BJ (cell line): ENCODE results near the gene DNM1. TPM values are rescaled to one million over a fixed set of nuclear protein-coding genes. Genes with fewer than 3 reads are reported as not detected.

Experiments used
- CTCF ChIA-PET: fragments of 350-600 bp; formaldehyde crosslinking; extraction: SDS; loops from one replicate; lab custom pipeline; 2021; ENCODE audit warnings: antibody characterized with exemption, inconsistent platforms; lab: Yijun Ruan, JAX
- POLR2A ChIA-PET: fragments of 300-600 bp; sonication (Branson Sonifier 250); formaldehyde crosslinking; extraction: SDS; loops from one replicate; lab custom pipeline; 2021; ENCODE audit warnings: antibody characterized with exemption; lab: Charles Lee
- DNase-seq: peaks from one replicate; pipeline ENCODE4 v3.0.0-alpha.2; 2011; ENCODE audit warnings: low read depth
- H3K27me3 ChIP-seq: 2 replicates; pipeline ENCODE4 v1.6.0; 2011; ENCODE audit warnings: low read length; ENCODE audit not compliant: control insufficient read depth, insufficient read depth
- H3K36me3 ChIP-seq: 2 replicates; pipeline ENCODE4 v1.5.1; 2011; ENCODE audit warnings: low read length; ENCODE audit not compliant: control insufficient read depth, insufficient read depth
- H3K4me3 ChIP-seq: 2 replicates; pipeline ENCODE4 v1.5.1; 2011; ENCODE audit warnings: low read depth, mild to moderate bottlenecking, control low read depth, low read length
- CTCF ChIP-seq: IDR thresholded peaks from 2 replicates; pipeline ENCODE4 v1.5.1; 2011; ENCODE audit warnings: low read depth, mild to moderate bottlenecking, control low read depth, inconsistent platforms, low read length, moderate library complexity; ENCODE audit not compliant: insufficient read depth
- polyA plus RNA-seq: library from polyadenylated mRNA; depleted of rRNA; stranded (reverse); fragments of >200 nt; gene quantifications from 2 replicates; pipeline ENCODE4 v1.2.3, GENCODE V29; 2011

The DNM1 gene
- polyA plus RNA-seq, 1 experiment = 8.4 TPM

DNA sequence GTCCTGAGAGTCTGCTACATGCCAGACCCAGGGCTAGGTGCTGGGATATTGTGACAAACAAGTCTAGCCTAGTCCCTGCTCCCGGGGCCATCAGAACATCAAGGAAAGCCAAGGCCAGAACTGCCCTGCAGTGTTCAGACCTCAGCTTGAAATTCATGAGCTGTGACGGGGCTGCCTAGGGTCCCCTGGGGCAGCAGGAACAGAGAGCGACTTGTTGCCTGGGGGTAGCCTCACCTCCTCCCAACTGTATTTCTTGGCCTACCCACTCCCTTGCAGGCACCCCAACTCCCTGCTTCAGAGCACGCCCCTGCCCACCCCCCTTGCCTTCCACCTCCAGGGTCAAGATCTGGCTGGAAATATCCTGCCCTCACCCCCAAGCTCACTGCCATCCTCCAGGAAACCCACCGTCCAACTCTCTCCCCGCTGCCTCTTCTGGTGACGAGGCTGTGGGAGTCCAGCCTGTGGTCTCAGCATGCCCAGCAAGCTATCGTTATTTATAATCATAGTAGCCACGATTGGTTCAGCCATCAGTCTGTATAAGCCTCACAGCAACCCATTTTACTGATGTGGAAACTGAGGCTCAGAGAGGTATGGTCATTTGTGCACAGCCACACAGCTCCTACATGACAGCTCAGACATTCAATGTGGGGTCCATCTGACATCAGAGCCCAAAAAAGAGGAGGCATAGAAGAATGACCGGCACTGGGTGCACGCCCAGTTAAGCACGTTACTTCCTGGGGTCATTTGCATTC lies 10.7 kb downstream of the DNM1 start:
- no peak for DNase-seq
- no peaks in the 10 kb centered on the region for H3K36me3 ChIP-seq
- no peak overlapping the region for H3K4me3 ChIP-seq
- ChIA-PET POLR2A (no interaction called here), CTCF (interaction anchor here (1.1 to 2.0 kb wide), 2 partner anchors 10 to 41 kb away, joined by 4 to 10 read pairs; partner anchors contain the start of gene DNM1)
- TF ChIP-seq CTCF = no peak
- H3K27me3 ChIP-seq = no peaks in the 10 kb centered on the region

GRCh38 chr9:128214571-128215490 lies 11.7 kb downstream of the DNM1 start:
- Histone ChIP-seq H3K27me3 (no peaks in the 10 kb centered on the region), H3K4me3 (no peak overlapping the region), H3K36me3 (peaks cover 2% of the 10 kb centered on the region; the same call in 1 of the 2 replicates)
- ChIA-PET POLR2A (no interaction called here), CTCF (interaction anchor here (0.7 to 2.0 kb wide), 3 partner anchors 11 to 223 kb away, joined by 3 to 10 read pairs (median 3); partner anchors contain the start of gene DNM1)
- DNase-seq = no peak
- TF ChIP-seq CTCF = no peak

DNA sequence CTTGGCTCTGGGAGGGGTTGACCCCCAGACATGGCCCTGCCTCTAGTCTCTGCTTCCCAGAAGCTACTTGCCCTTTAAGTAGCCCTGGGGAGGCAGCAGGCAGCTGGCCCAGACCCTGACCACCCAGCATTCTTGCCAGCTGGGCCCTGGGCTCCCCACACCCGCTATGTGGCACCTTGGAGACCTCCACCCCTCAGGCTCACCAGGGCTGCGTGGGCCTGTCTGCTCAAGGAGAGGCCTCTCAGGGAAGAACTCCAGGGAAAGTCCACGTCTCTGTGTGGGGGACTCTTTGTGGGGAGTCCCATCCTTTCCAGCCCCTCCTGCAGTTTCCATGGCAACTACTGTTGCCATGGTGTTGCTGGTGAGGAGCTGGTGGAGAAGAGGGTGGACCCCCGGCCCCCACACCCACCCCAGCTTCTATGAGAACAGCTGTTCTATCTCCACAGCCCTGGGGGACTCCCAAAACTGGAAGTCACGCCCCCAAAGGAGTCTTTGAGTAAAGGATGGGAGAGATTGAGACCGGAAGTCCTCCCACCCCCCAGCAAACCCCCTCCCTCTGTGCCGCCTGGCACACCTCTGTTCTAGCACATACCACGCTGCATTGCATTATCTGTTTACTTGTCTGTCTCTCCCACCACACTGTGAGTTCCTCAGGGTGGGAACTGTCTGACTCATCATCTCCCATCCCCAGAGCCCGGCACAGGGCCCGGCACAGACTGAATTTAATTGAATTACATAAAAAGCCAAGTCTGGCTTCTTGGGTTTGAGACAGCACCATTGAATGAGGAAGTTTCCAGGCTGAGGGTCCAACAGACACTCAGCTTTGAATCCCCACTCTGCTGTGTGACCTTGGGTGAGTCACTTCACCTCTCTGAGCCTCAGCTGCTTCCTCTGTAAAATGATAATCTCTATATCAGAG lies 12.6 kb downstream of the DNM1 start:
- no peaks in the 10 kb centered on the region for H3K27me3 ChIP-seq
- peak; percentile 66 for DNase-seq
- TF ChIP-seq CTCF = no peak
- ChIA-PET POLR2A (no interaction called here), CTCF (interaction anchor here (0.7 to 2.0 kb wide), 6 partner anchors 11 to 222 kb away, joined by 3 to 10 read pairs (median 3); partner anchors contain the start of gene DNM1)
- H3K36me3 ChIP-seq = peaks cover 6% of the 10 kb centered on the region
- no peak overlapping the region for H3K4me3 ChIP-seq

- peaks cover 6% of the 10 kb centered on the region for H3K36me3 ChIP-seq
- H3K27me3 ChIP-seq = no peaks in the 10 kb centered on the region
- ChIA-PET CTCF (interaction anchor here (0.8 to 1.4 kb wide), 4 partner anchors 10 to 124 kb away, joined by 3 read pairs; no protein-coding TSS in a partner anchor), POLR2A (no interaction called here)
- no peak overlapping the region for H3K4me3 ChIP-seq
- TF ChIP-seq CTCF = no peak
- DNase-seq = no peak
Measured at GRCh38 chr9:128216781-128217553, 13.8 kb downstream of the DNM1 start.
